T-helper 17 cell (primary cell): ENCODE data around the gene NCK1. TPM values are rescaled to one million over a fixed set of nuclear protein-coding genes. Genes with fewer than 3 reads are reported as not detected.

Experiments used
- ATAC-seq: fragments of 150-1000 bp; cut with Tn5 transposase; 2 replicates; pipeline ENCODE4 v1.10.0; 2021; ENCODE audit warnings: mild to moderate bottlenecking, moderate library complexity
- DNase-seq, 3 donors: peaks; one replicate each; pipeline versions ENCODE4 v3.0.0 to v3.0.0-alpha.2; 2020 to 2021
- H3K9me3 ChIP-seq: one replicate; pipeline ENCODE4 v1.7.0; 2013; ENCODE audit warnings: low read length, mild to moderate bottlenecking; ENCODE audit not compliant: control insufficient read depth, poor library complexity, severe bottlenecking
- H3K27ac Mint-ChIP-seq: one replicate; pipeline ENCODE4 v1.8.0; 2022; ENCODE audit warnings: mild to moderate bottlenecking, moderate library complexity, mixed read lengths
- H3K27me3 Mint-ChIP-seq: one replicate; pipeline ENCODE4 v1.8.0; 2022; ENCODE audit warnings: mixed read lengths
- H3K36me3 Mint-ChIP-seq: one replicate; pipeline ENCODE4 v1.8.0; 2022; ENCODE audit warnings: low read depth, mixed read lengths
- H3K4me1 Mint-ChIP-seq: one replicate; pipeline ENCODE4 v1.8.0; 2022; ENCODE audit warnings: mild to moderate bottlenecking, mixed read lengths
- H3K4me3 Mint-ChIP-seq: one replicate; pipeline ENCODE4 v1.8.0; 2022; ENCODE audit warnings: mild to moderate bottlenecking, moderate library complexity, mixed read lengths
- total RNA-seq, 4 donors: library from RNA in 2 of 4; stranded (reverse) in 2 of 4; gene quantifications; one replicate each; pipeline ENCODE4 v1.2.3 and lab custom pipeline; 2022 to 2026

Gene NCK1
- total RNA-seq, 2 donors from 2014 or later, result 59.0 to 59.1 TPM

DNA sequence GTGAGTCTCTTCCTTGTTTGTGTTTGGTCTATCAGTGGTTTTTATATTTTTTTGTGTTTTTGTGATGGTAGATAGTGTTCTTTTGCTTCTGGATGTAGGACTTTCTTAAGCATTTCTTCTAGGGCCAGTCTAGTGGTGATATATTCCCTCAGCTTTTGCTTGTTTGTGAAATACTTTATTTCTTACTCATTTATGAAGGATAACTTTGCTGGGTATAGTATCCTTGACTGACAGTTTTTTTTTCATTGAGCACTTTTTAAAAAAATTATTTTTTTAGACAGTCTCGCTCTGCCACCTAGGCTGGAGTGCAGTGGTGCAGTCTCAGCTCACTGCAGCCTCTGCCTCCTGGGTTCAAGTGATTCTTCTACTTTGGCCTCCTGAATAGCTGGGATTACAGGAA is 41.9 kb downstream of the NCK1 start:
- Mint-ChIP-seq H3K27me3 (no peaks in the 10 kb centered on the region), H3K4me1 (peaks cover 58% of the 10 kb centered on the region), H3K36me3 (peaks cover 2% of the 10 kb centered on the region), H3K4me3 (no peak overlapping the region), H3K27ac (no peak overlapping the region)
- no peak for ATAC-seq
- H3K9me3 ChIP-seq, result no peaks in the 10 kb centered on the region
- no peak for DNase-seq

DNA sequence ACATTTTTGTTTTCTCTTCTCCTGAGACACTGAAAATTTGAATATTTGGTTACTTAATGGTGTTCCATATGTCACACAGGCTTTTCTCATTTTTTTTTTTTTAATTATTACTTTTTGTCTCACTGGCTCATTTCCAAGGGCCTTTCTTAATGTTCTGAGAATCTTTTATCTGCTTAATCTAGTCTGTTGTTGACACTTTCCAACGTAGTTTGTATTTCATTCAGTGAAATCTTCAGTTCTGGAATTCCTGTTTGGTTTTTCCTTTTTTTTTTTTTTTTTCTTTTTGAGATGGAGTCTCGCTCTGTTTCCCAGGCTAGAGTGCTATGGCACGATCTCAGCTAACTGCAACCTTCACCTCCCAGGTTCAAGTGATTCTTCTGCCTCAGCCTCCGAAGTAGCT is 42.7 kb downstream of the NCK1 start:
- Mint-ChIP-seq H3K4me1 (peaks cover 62% of the 10 kb centered on the region), H3K36me3 (no peaks in the 10 kb centered on the region), H3K27me3 (no peaks in the 10 kb centered on the region), H3K4me3 (no peak overlapping the region), H3K27ac (peak overlapping the region; percentile 6)
- no peak for ATAC-seq
- no peak for DNase-seq
- no peaks in the 10 kb centered on the region for H3K9me3 ChIP-seq

DNA sequence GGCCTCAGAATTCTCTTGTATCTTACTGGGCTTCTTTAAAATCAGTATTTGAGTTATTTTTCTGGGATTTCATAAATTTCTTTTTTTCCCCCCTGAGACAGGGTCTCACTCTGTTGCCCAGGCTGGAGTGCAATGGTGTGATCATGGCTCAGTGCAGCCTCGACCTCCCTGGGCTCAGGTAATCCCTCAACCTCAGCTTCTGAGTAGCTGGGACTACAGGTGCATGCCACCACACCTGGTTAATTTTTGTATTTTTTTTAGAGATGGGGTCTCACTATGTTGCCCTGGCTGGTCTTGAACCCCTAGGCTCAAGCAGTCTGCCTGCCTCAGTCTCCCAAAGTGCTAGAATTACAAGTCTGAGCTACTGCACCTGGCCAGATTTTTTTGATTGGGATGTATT is 43.5 kb downstream of the NCK1 start:
- no peaks in the 10 kb centered on the region for H3K9me3 ChIP-seq
- peak overlapping the region; percentile 76 for H3K27ac Mint-ChIP-seq
- no peak overlapping the region for H3K4me3 Mint-ChIP-seq
- no peak for ATAC-seq
- no peak for DNase-seq
- peaks cover 59% of the 10 kb centered on the region for H3K4me1 Mint-ChIP-seq
- no peaks in the 10 kb centered on the region for H3K27me3 Mint-ChIP-seq
- no peaks in the 10 kb centered on the region for H3K36me3 Mint-ChIP-seq

DNA sequence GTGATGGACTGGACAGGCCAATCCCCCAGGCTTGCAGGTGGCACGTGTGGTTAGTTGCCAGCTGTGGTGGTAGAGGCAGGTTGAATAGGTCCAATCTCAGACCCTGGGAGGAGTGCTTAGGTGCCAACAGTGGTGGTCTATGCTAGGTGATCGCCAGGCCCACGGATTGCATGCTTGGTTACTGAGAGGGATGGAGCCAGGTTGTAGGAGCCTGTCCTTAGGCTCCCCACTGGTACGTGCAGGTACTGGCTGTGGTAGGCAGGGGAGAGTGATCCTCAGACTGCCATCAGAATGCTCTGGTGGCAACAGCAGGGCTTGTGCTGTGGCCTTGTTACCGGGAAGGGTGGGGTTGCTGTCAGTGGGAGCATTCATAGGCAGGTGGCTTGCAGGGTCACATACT is 44.7 kb downstream of the NCK1 start:
- Mint-ChIP-seq H3K27me3 (no peaks in the 10 kb centered on the region), H3K4me3 (peak overlapping the region; percentile 7), H3K4me1 (peaks cover 53% of the 10 kb centered on the region), H3K36me3 (no peaks in the 10 kb centered on the region), H3K27ac (peak overlapping the region; percentile 76)
- ATAC-seq (no peak), DNase-seq (no peak)
- H3K9me3 ChIP-seq, result no peaks in the 10 kb centered on the region

DNA sequence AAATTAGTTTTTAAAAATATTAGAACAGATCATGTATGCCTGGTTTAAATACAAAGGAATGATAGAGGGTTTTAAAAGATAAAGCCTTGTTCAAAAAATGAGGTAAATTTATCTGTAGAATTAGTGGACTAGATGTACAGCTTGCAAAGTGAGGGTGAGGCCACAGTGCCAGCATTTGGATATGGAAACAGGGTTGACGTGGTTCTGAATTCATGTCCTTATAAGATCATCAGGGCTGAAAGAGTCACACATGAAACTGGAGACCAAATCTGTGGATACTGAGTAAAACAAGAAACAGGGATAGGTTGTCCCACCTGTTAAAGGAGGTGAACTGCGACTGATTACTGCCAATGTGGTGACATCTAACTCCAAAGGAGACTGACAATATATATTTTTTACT is 46.3 kb downstream of the NCK1 start:
- ATAC-seq, result no peak
- Mint-ChIP-seq H3K27me3 (no peaks in the 10 kb centered on the region), H3K4me1 (peaks cover 59% of the 10 kb centered on the region), H3K36me3 (peaks cover 2% of the 10 kb centered on the region), H3K27ac (peak overlapping the region; percentile 90), H3K4me3 (peak overlapping the region; percentile 68)
- no peak for DNase-seq
- H3K9me3 ChIP-seq, result no peaks in the 10 kb centered on the region

DNA sequence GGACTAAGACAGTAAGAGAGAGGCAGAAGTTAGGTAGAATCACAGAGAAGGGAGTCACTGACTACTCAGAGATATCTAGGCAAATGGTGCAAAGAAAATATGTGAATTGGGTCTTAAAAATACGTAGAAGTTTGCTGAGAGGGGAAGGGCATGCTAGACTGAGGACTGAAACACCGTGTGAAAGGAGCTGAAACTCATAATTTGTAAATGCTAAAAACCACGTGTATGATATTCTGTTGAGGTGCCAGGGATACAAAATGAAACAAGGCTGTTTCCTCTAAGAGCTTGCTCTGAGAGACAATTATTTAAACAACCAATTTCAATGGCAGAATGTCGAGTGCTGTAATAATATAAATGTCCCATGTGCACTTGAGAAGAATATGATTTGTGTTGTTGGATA is 47.2 kb downstream of the NCK1 start:
- H3K27ac Mint-ChIP-seq, result peak overlapping the region; percentile 90
- peak; percentile 28 for ATAC-seq
- peaks cover 59% of the 10 kb centered on the region for H3K4me1 Mint-ChIP-seq
- no peaks in the 10 kb centered on the region for H3K9me3 ChIP-seq
- DNase-seq, result no peak
- peaks cover 2% of the 10 kb centered on the region for H3K36me3 Mint-ChIP-seq
- peak overlapping the region; percentile 68 for H3K4me3 Mint-ChIP-seq
- no peaks in the 10 kb centered on the region for H3K27me3 Mint-ChIP-seq

DNA sequence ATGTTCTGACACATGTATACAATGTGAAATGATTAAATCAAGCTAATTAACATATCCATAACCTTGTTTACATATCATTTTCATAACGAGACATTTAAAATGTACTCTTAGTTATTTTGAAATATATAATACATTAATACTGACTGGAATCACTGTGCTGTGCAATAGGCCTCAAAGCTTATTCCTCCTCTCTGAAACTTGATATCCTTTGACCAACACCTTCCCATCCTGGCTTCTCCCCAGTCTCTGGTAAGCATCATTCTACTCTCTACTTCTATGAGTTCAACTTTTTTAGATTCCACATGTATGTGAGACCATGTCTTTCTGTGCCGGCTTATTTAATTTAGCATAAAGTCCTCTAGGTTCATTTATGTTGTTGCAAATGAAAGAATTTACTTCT is 48.7 kb downstream of the NCK1 start:
- no peak for ATAC-seq
- no peak for DNase-seq
- H3K27me3 Mint-ChIP-seq, result no peaks in the 10 kb centered on the region
- peak overlapping the region; percentile 90 for H3K27ac Mint-ChIP-seq
- no peak overlapping the region for H3K4me3 Mint-ChIP-seq
- peaks cover 63% of the 10 kb centered on the region for H3K4me1 Mint-ChIP-seq
- H3K9me3 ChIP-seq, result no peaks in the 10 kb centered on the region
- H3K36me3 Mint-ChIP-seq, result peaks cover 2% of the 10 kb centered on the region

DNA sequence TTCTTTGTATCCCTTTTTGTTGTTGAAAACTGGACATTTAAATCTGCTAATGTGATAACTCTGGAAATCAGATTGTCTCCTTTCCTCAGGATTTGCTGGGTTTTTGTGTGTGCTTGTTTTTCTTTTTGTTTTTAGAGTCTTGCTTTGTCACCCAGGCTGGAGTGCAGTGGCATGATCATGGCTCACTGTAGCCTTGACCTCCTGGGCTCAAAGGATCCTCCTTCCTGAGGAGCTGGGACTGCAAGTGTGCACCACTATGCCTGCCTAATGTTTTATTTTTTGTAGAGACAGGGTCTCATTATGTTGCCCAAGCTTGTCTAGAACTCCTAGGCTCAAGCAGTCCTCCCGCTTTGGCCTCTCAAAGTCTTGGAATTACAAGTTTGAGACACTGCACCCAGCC is 51.2 kb downstream of the NCK1 start:
- peaks cover 54% of the 10 kb centered on the region for H3K4me1 Mint-ChIP-seq
- peaks cover 2% of the 10 kb centered on the region for H3K36me3 Mint-ChIP-seq
- DNase-seq (no peak), ATAC-seq (no peak)
- H3K27me3 Mint-ChIP-seq, result no peaks in the 10 kb centered on the region
- no peaks in the 10 kb centered on the region for H3K9me3 ChIP-seq
- H3K4me3 Mint-ChIP-seq, result no peak overlapping the region
- no peak overlapping the region for H3K27ac Mint-ChIP-seq

DNA sequence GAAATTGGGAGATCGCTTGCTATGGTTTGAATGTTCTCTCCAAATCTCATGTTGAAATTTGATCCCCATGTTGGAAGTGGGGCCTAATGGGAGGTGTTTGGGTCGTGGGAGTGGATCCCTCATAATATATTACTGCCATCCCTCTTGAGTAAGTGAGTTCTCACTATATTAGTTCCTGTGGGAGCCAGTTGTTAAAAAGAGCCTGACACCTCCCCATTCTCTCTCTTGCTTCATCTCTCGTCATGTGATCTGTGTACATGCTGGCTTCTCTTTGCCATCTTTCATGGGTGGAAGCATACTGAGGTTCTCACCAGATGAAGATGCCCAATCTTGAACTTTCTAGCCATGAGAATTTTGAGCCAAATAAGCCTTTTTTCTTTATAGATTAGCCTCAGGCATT is 52.7 kb downstream of the NCK1 start:
- no peaks in the 10 kb centered on the region for H3K9me3 ChIP-seq
- H3K4me3 Mint-ChIP-seq, result no peak overlapping the region
- H3K4me1 Mint-ChIP-seq, result peaks cover 42% of the 10 kb centered on the region
- no peaks in the 10 kb centered on the region for H3K27me3 Mint-ChIP-seq
- ATAC-seq (no peak), DNase-seq (no peak)
- H3K36me3 Mint-ChIP-seq, result peaks cover 2% of the 10 kb centered on the region
- no peak overlapping the region for H3K27ac Mint-ChIP-seq

DNA sequence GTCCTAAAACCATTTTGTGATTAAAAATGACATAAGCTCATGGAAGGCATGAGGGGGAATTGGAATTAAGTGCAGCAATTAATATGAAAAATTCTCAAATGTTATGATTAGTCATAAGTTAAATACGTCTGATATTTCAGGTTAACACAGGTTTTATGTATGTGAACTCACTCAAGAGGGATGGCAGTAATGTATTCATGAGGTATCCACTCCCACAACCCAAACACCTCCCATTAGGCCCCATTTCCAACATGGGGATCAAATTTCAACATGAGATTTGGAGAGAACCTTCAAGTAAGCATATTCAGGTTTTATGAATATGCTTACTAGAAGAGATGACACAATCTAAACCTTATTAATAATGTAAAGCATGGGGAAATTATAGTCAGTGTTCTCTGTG is 54.2 kb downstream of the NCK1 start:
- H3K36me3 Mint-ChIP-seq, result peaks cover 2% of the 10 kb centered on the region
- H3K9me3 ChIP-seq, result no peaks in the 10 kb centered on the region
- peaks cover 40% of the 10 kb centered on the region for H3K4me1 Mint-ChIP-seq
- peak overlapping the region; percentile 86 for H3K27ac Mint-ChIP-seq
- DNase-seq (no peak), ATAC-seq (no peak)
- no peaks in the 10 kb centered on the region for H3K27me3 Mint-ChIP-seq
- H3K4me3 Mint-ChIP-seq, result no peak overlapping the region

DNA sequence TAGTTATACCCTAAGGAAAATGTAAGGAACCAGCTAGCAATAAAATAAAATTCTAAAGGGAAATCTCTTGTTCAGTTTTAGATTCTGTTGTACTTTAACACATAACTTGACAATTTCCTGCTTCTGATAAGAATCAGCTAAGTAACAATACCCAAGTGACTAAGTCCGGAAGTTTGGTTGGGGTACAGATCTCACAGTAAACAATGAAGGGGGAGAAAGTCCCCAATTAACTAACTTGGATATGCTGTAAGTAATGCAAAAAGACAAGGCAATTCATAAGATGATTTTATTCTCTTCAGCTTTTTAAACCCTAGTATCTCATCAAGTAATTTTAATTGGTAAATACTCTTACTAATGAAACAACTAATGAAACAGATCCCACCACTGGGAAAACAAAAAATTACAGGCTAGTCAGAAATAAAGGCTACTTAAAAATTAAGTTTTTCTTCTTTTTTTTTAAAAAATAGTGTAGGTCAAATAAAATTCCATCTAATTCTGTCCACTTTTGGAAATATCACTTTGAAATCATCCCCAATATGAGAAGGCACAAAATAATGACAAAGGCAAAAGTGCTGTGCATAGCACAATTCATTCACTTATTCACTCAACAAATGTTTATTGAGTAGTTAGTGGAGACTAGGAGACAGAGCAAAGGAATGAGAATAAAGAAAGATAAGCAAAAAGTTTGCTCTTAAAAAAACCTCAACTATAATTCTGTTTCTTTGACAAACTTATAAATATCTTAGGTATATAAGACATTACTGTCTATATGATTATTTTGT is 58.0 kb downstream of the NCK1 start:
- no peaks in the 10 kb centered on the region for H3K36me3 Mint-ChIP-seq
- peaks cover 50% of the 10 kb centered on the region for H3K4me1 Mint-ChIP-seq
- H3K9me3 ChIP-seq, result no peaks in the 10 kb centered on the region
- H3K4me3 Mint-ChIP-seq, result peak overlapping the region; percentile 59
- ATAC-seq, result peak; percentile 97
- H3K27me3 Mint-ChIP-seq, result no peaks in the 10 kb centered on the region
- H3K27ac Mint-ChIP-seq, result peak overlapping the region; percentile 89
- no peak for DNase-seq

DNA sequence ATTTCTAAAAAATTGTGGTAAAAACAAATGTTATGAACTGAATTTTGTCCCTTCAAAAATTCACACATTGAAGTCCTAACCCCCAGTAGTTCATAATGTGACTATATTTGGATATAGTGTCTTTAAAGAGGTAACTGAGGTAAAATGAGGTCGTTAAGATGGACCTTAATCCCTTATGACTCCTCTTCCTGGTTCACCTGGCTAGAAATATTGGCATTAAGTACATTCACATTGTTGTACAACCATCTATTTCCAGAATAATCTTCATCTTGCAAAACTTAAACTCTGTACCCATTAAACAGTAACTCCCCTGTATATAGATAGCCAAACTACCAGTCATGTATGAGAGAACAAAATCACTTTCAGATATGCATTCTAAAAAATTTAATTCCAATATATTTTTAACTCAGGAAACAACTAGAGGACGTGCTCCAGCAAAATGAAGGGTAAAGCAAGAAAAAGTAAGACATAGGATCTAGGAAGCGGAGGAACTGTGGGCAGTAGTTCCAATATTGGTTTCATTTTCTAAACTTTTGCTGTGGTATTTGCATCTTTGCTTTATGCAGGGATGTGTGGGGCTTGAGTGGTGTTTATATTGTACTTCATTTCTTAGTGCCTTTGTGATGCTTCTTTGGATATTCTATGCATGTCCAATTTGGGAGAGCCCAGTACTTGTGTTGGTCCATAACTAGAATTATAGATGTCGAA is 59.0 kb downstream of the NCK1 start:
- Mint-ChIP-seq H3K27me3 (no peaks in the 10 kb centered on the region), H3K36me3 (no peaks in the 10 kb centered on the region), H3K27ac (peak overlapping the region; percentile 89), H3K4me3 (peak overlapping the region; percentile 78), H3K4me1 (peaks cover 51% of the 10 kb centered on the region)
- no peaks in the 10 kb centered on the region for H3K9me3 ChIP-seq
- DNase-seq, result no peak
- ATAC-seq, result peak; percentile 36

DNA sequence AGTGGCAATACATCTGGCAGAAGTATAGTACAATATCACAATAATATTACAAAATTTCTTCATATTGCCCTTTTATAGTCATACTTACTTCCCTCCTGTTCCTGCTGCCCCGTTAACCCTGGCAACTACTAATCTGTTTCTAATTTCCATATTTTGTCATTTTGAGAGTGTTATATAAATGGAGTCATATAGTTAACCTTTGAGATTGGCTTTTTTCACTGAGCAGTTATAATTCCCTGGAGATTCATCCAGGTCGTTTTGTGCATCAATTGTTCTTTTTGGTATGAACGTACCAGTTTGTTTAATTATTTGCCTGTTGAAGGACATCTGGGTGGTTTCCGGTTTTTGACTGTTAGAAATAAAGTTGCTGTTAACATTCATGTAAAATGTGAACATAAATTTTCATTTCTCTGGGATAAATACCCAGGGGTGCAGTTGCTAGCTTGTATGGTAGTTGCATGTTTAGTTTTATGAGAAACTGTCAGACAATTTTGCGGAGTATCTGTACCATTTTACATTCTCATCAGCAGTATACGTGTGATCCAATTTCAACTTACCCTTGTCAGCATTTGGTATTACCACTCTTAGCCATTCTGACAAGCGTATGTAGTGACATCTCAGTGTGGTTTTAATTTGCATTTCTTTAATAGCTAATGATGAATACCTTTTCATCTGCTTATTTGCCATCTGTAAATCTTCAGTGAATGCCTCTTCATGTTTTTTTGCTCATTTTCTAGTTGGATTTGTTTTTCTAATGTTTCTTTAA is 63.6 kb downstream of the NCK1 start:
- Mint-ChIP-seq H3K27me3 (no peaks in the 10 kb centered on the region), H3K4me1 (peaks cover 45% of the 10 kb centered on the region), H3K36me3 (peaks cover 2% of the 10 kb centered on the region), H3K27ac (no peak overlapping the region), H3K4me3 (peak overlapping the region; percentile 52)
- ATAC-seq, result no peak
- no peaks in the 10 kb centered on the region for H3K9me3 ChIP-seq
- no peak for DNase-seq
